ENCODE data around the gene PTPRA.

GRCh38 chr20:2930538-2930937 is 57.3 kb downstream of the PTPRA start:
- no peak for TF ChIP-seq GABPB1 (CRISPR knock-in tag; IDR thresholded peaks at IDR 0.05)
- no peak for TF ChIP-seq CREM (CRISPR knock-in tag; IDR thresholded peaks at IDR 0.05)
- no peak for TF ChIP-seq ZNF423 (CRISPR knock-in tag; IDR thresholded peaks at IDR 0.05)
- TF ChIP-seq CTCF (IDR thresholded peaks at IDR 0.05), result no peak
- TF ChIP-seq E2F1 (CRISPR knock-in tag; IDR thresholded peaks at IDR 0.05), result no peak

All from WTC11 (cell line).